LNCAP (cell line): Measurements from ENCODE around the gene P2RY14.
A peak's percentile ranks its signal among the peaks of the same experiment; 100 is the strongest.

Experiments
- CTCF ChIP-seq: fragments of 450-650 bp; IDR thresholded peaks from 2 replicates; pipeline ENCODE4 v1.5.1; 2017; ENCODE audit warnings: mild to moderate bottlenecking

P2RY14 gene

GRCh38 chr3:151228666-151229040, 49.7 kb downstream of the P2RY14 start:
- no peak for TF ChIP-seq CTCF

- TF ChIP-seq CTCF = peak; percentile 89
Observed at GRCh38 chr3:151227807-151228665, 50.3 kb downstream of the P2RY14 start.

GRCh38 chr3:151227266-151227806, 51.0 kb downstream of the P2RY14 start:
- no peak for TF ChIP-seq CTCF

GRCh38 chr3:151226825-151227224, 51.5 kb downstream of the P2RY14 start:
- TF ChIP-seq CTCF = no peak

GRCh38 chr3:151226088-151226563, 52.2 kb downstream of the P2RY14 start:
- no peak for TF ChIP-seq CTCF

GRCh38 chr3:151225040-151225975, 53.0 kb downstream of the P2RY14 start:
- TF ChIP-seq CTCF = no peak

- TF ChIP-seq CTCF = no peak
Observed at GRCh38 chr3:151224268-151224866, 54.0 kb downstream of the P2RY14 start.
